HL-60 (cell line): ENCODE measurements around the gene VWA3B.

Experiments
- CTCF ChIP-seq: IDR thresholded peaks from one replicate; pipeline ENCODE4 v1.5.1; 2011; ENCODE audit warnings: low read length, control low read depth, inconsistent platforms; ENCODE audit not compliant: insufficient read depth
- GABPA ChIP-seq: IDR thresholded peaks from 2 replicates; pipeline ENCODE4 v1.6.1; 2012; ENCODE audit warnings: low read depth
- POLR2AphosphoS5 ChIP-seq: IDR thresholded peaks from 2 replicates; pipeline ENCODE4 v1.6.1; 2012; ENCODE audit warnings: low read depth

- TF ChIP-seq CTCF (no peak), GABPA (no peak), POLR2AphosphoS5 (no peak)
Observed at GRCh38 chr2:98263362-98263761, 176.4 kb downstream of the VWA3B start.
